Skeletal muscle tissue (tissue), 4 donors: ENCODE measurements around the gene DACH1. TPM values are rescaled to one million over a fixed set of nuclear protein-coding genes. Genes with fewer than 3 reads are reported as not detected.

Experiments
- H3K27ac ChIP-seq: one replicate; pipeline ENCODE4 v1.7.0; 2013; ENCODE audit warnings: mild to moderate bottlenecking, low read depth, low read length, inconsistent platforms
- H3K27me3 ChIP-seq, 3 donors: one replicate each; pipeline ENCODE4 v1.7.0; 2013; ENCODE audit warnings: low read length in 3 of 3; ENCODE audit not compliant: control insufficient read depth in 3 of 3, insufficient read depth in 3 of 3
- H3K36me3 ChIP-seq, 3 donors: one replicate each; pipeline ENCODE4 v1.7.0; 2013; ENCODE audit warnings: low read length in 3 of 3; ENCODE audit not compliant: control insufficient read depth in 3 of 3, insufficient read depth in 3 of 3
- H3K4me1 ChIP-seq, 3 donors: one replicate each; pipeline ENCODE4 v1.7.0; 2013; ENCODE audit warnings: low read length in 3 of 3, mild to moderate bottlenecking in 3 of 3; ENCODE audit not compliant: control insufficient read depth in 3 of 3, insufficient read depth in 3 of 3
- H3K4me3 ChIP-seq, 3 donors: one replicate each; pipeline ENCODE4 v1.7.0; 2013; ENCODE audit warnings: low read length in 3 of 3
- H3K9ac ChIP-seq, 3 donors: one replicate each; pipeline ENCODE4 v1.7.0; 2013; ENCODE audit warnings: low read length in 3 of 3, mild to moderate bottlenecking in 3 of 3, moderate library complexity in 2 of 3, low read depth in 1 of 3
- H3K9me3 ChIP-seq, 3 donors: one replicate each; pipeline ENCODE4 v1.7.0; 2013; ENCODE audit warnings: low read length in 3 of 3; ENCODE audit not compliant: control insufficient read depth in 3 of 3
- total RNA-seq: library from RNA; depleted of rRNA; stranded (reverse); fragments of >200 nt; gene quantifications from one replicate; pipeline ENCODE4 v1.2.3, GENCODE V29; 2014
- donor health status: Osteomylitis.

DACH1 gene
- total RNA-seq, 1 donor from 2014 or later = 6.8 TPM

DNA sequence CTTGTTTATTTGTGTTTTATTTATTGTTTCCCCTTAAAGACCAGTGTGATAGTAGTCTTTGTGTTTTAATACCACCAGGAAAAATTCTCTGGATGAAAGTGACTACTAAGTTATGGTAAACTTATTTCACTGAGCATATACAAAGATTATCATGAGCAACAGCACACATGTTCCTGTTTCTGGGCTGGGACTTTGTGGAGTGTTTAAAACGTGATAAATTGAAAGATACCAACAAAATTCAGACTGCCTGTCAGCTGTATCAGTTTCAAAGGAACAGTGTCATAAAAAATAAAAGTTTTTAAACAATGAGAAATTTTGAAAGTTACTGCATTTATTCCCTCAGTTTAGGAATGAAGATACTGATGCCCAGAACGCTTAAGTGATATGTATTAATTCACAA, 259.4 kb downstream of the DACH1 start:
- H3K9ac ChIP-seq = no peak overlapping the region
- no peaks in the 10 kb centered on the region for H3K4me1 ChIP-seq
- H3K27me3 ChIP-seq = no peaks in the 10 kb centered on the region
- H3K27ac ChIP-seq = no peak overlapping the region
- no peak overlapping the region for H3K4me3 ChIP-seq
- H3K9me3 ChIP-seq = no peaks in the 10 kb centered on the region
- H3K36me3 ChIP-seq = no peaks in the 10 kb centered on the region

DNA sequence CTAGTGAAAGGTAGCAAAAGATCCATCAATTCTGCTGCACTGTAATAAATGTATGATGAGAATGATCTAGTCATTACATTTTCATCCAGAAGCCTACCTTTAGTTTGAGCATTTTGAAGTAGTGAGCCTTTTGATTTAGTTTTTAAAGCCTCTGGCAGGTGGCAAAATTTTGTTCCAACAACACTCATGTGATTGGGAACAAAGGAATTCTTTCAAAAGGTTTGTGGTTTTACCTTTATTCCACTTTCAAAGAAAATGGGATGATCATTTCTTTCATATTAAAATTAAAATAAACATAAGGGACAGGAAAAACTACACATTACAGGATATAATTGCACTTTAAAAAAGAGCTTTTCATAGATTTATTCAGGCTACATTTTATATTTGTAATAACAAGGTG, 260.2 kb downstream of the DACH1 start:
- H3K27me3 ChIP-seq = no peaks in the 10 kb centered on the region
- H3K27ac ChIP-seq = no peak overlapping the region
- H3K4me1 ChIP-seq = no peaks in the 10 kb centered on the region
- H3K4me3 ChIP-seq = no peak overlapping the region
- no peaks in the 10 kb centered on the region for H3K9me3 ChIP-seq
- H3K36me3 ChIP-seq = no peaks in the 10 kb centered on the region
- no peak overlapping the region for H3K9ac ChIP-seq

DNA sequence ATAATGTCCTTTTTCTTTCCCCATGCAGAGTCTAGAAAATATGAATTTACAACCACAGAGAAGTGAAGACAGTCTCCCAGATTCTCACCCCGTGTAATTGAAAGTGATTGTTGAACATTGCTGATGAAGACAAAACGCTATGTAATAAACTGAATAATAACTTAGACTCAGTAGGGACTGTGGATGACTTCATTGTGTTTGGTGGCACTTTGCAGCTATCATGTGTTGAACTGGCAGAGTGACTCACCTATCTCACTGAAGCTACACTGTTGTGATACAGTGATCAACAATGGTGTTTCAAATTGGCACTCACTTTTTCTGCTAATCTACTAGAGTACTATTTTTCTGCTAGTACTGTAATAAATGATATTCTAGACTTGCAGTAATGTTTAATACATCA, 261.3 kb downstream of the DACH1 start:
- Histone ChIP-seq H3K9ac (no peak overlapping the region), H3K9me3 (no peaks in the 10 kb centered on the region), H3K36me3 (no peaks in the 10 kb centered on the region), H3K4me1 (no peaks in the 10 kb centered on the region), H3K4me3 (no peak overlapping the region), H3K27me3 (no peaks in the 10 kb centered on the region), H3K27ac (no peak overlapping the region)

DNA sequence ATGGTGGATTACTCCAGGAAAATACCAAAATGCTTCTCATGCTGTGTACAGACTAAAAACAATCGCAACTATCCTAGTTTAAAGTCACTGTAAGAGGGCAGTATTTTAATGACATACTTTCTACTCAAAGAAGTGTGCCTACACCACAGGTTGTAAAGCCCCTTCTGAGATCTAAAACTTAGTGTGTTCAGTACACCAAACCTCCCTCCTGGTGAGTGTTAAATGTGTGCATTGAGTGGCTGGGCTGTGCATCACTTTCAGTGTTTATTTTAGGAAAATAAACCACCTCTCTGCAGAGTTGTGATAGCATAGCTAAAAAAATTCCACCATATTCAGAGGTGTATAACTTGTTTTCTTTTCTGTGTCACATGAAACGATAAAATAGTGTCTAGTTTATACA, 263.7 kb downstream of the DACH1 start:
- H3K9me3 ChIP-seq = no peaks in the 10 kb centered on the region
- no peaks in the 10 kb centered on the region for H3K27me3 ChIP-seq
- no peaks in the 10 kb centered on the region for H3K4me1 ChIP-seq
- no peak overlapping the region for H3K4me3 ChIP-seq
- H3K27ac ChIP-seq = no peak overlapping the region
- H3K9ac ChIP-seq = no peak overlapping the region
- no peaks in the 10 kb centered on the region for H3K36me3 ChIP-seq

DNA sequence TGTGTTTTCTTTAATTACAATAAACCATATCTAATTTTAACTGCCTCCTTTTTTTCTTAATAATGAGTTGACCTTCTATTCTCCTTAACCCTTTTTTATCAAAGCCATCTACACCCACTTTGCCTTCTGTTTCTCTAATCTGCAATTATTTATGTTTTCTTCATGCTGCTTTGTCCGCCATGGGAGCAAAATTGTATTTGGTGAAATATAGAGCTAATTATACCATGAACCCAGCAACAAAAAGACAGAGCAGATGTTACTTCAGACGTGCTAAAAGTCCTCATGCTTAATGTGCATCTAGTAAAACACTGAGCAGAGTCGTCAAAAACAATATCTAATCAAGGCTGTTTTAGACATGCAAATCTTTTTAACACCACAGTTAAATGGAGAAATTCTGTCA, 264.7 kb downstream of the DACH1 start:
- Histone ChIP-seq H3K9ac (no peak overlapping the region), H3K36me3 (no peaks in the 10 kb centered on the region), H3K4me1 (no peaks in the 10 kb centered on the region), H3K27me3 (no peaks in the 10 kb centered on the region), H3K9me3 (no peaks in the 10 kb centered on the region), H3K27ac (no peak overlapping the region), H3K4me3 (no peak overlapping the region)

DNA sequence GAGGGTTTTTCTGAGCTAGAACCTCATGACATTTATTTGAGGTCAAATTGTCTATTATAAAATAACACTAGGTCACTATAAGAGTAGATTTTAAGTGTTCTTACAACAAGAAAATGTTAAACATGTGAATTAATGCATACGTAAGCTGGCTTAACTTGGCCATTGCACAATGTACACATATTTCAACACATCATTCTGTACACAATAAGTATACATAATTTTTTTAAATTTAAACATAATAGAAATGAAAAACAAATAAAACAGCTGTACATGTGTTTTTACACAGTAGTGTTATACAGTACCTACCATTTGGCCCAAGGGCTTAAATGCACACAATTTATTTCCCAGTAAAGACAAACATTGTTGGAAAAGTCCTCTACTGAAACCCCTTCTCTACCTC, 269.9 kb downstream of the DACH1 start:
- H3K27me3 ChIP-seq = no peaks in the 10 kb centered on the region
- H3K27ac ChIP-seq = no peak overlapping the region
- H3K4me1 ChIP-seq = no peaks in the 10 kb centered on the region
- H3K9ac ChIP-seq = no peak overlapping the region
- no peaks in the 10 kb centered on the region for H3K9me3 ChIP-seq
- no peak overlapping the region for H3K4me3 ChIP-seq
- no peaks in the 10 kb centered on the region for H3K36me3 ChIP-seq

DNA sequence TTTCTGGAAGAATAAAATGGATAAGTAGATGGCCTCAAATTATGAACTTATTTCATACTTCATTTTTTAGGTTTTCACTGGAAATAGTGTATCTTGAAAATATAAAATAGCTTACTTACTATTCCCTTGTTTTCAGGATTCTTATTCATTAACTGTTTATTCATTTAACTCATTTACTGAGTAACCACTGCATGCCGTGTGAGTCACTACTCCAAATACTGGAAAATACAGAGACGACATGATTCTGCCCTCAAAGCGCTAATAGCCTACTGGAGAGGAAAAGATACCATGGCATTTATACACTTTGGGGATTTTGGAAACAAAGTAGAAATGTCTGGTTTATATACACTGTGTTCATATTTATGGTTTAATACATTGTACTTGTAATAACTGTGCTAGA, 270.9 kb downstream of the DACH1 start:
- Histone ChIP-seq H3K27me3 (no peaks in the 10 kb centered on the region), H3K4me3 (no peak overlapping the region), H3K9me3 (no peaks in the 10 kb centered on the region), H3K9ac (no peak overlapping the region), H3K36me3 (no peaks in the 10 kb centered on the region), H3K27ac (no peak overlapping the region), H3K4me1 (no peaks in the 10 kb centered on the region)

DNA sequence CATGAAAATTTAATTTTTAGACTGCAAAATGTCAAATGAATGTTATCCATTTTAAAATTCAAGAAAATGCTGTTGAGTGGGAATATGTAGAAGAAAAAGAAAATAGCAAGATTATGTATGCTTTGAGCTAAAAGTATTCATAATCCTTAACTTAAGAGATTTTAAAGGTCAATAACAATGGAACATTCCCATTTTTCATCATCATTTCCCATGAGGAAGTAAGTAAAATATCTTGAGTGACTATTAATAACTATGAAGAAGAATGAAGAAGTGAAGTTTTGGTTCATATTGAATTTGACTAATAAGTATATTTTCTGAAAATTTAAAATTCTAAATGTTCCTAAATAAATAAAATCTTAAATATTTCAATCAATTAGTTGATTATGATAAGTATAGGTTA, 273.4 kb downstream of the DACH1 start:
- Histone ChIP-seq H3K27ac (no peak overlapping the region), H3K9me3 (no peaks in the 10 kb centered on the region), H3K27me3 (no peaks in the 10 kb centered on the region), H3K36me3 (no peaks in the 10 kb centered on the region), H3K4me3 (no peak overlapping the region), H3K4me1 (no peaks in the 10 kb centered on the region), H3K9ac (no peak overlapping the region)

DNA sequence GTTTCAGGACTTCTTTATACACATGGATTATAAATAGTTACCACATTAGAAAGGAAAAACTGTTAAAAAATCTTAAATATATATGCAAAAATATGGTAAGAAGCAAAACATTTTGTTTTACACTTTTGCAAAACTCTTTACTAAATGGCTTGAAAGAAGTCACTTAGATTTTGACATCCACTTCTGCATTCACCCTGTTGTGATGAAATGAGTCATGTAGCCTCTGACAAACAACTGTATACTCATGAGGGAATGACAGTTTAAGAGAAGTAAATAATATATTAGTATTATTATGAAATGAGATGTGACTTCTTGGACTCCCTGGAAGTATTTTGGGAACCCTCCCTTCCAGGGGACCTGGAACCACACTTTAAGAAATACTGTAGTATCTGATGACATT, 275.6 kb downstream of the DACH1 start:
- H3K27ac ChIP-seq = no peak overlapping the region
- H3K9ac ChIP-seq = no peak overlapping the region
- no peaks in the 10 kb centered on the region for H3K9me3 ChIP-seq
- no peaks in the 10 kb centered on the region for H3K27me3 ChIP-seq
- no peak overlapping the region for H3K4me3 ChIP-seq
- H3K4me1 ChIP-seq = no peaks in the 10 kb centered on the region
- no peaks in the 10 kb centered on the region for H3K36me3 ChIP-seq

DNA sequence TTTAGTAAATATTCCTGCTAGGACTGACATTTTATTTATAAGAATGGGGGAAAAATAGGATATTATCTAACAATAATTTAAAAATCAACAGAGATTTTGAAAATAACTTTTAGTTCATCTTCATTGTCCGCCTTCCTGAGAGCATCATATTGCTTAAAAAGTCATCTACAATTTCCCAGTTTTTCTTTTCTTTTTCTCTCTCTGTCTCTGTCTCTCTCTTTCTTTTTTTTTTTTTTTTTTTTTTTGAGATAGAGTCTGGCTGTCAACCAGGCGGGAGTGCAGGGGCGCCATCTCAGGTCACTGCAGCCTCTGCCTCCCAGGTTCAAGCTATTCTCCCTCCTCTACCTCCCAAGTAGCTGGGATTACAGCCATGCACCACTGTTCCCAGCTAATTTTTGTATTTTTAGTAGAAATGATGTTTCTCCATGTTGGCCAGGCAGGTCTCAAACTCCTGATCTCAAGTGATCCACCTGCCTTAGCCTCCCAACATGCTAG, 276.3 kb downstream of the DACH1 start:
- Histone ChIP-seq H3K4me3 (no peak overlapping the region), H3K27ac (no peak overlapping the region), H3K9ac (no peak overlapping the region), H3K9me3 (no peaks in the 10 kb centered on the region), H3K4me1 (no peaks in the 10 kb centered on the region), H3K36me3 (no peaks in the 10 kb centered on the region), H3K27me3 (no peaks in the 10 kb centered on the region)

DNA sequence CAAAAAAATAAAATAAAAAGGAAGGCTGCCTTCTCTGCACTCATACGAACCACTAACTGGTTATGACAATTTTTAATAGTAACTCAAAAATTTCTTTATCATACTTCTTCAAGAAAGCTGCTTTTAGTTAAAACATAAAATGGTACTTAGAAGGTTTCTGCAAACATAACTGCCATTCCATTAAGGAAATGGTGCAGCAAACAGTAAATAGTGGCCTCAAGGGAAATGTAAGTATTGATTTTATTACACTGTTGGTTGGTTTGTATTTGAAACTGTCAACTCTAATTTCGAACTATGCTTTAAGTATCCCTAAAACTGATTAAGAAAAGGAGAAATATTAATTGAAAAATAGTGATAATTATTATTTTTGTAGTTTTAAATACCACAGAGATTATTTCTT, 278.0 kb downstream of the DACH1 start:
- Histone ChIP-seq H3K9ac (no peak overlapping the region), H3K9me3 (no peaks in the 10 kb centered on the region), H3K27ac (no peak overlapping the region), H3K36me3 (no peaks in the 10 kb centered on the region), H3K4me3 (no peak overlapping the region), H3K4me1 (no peaks in the 10 kb centered on the region), H3K27me3 (no peaks in the 10 kb centered on the region)
